GM15510 (cell line): ENCODE measurements around the gene CAB39L.

Experiments
- POLR2A ChIP-seq: IDR thresholded peaks from 3 replicates; pipeline ENCODE4 v1.6.1; 2011; ENCODE audit warnings: borderline replicate concordance; ENCODE audit not compliant: insufficient read length; ENCODE audit errors: extremely low read depth

Gene CAB39L

DNA sequence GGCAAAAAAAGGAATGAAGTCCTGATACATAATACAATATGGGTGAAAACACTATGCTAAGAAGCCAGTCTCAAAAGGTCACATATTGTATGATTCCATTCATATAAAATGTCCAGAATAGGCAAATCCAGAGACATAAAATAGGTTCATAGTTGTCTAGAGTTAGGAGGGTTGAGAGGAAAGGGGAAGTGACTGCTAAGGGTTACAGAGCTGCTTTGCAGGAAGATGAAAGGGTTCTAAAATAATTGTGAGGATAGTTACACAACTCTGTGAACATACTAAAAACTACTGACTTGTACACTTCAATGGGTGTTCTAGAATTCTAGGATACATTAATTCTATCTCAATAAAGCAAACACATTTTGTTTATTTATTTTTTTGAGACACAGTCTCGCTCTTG, 25.7 kb downstream of the CAB39L start:
- no peak for TF ChIP-seq POLR2A

DNA sequence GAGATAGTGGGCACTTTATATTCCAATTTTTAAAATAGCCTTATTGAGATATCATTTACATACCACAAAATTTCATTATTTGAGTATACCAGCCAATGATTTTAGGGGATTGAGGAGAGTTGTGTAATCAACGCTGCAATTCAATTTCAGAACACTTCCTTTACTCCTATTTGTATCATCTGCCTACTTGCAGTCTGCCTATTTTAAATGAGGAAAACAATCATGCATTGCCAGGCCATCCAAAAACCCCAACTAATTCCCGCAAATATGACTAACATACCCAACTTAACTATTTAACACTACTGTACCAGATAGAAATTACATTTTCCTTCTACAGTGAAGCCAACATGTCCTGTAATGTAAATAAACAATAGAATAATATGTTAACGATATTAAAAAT, 26.7 kb downstream of the CAB39L start:
- TF ChIP-seq POLR2A, result no peak

DNA sequence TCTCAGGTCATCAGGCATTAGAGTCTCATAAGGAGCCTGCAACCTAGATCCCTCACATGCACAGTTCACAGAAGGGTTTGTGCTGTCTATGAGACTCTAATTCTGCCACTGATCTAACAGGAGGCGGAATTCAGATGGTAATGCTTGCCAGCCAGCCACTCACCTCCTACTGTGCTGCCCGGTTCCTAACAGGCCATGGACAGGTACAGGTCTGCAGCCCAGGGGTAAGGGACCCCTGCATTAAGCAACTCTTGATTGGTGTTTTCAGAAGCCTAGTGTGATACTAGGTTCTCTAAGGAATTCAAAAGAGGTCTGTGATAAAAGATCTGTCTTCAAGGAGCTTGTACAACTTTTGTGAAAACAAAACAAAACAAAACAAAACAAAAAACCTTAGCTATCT, 31.1 kb downstream of the CAB39L start:
- no peak for TF ChIP-seq POLR2A

DNA sequence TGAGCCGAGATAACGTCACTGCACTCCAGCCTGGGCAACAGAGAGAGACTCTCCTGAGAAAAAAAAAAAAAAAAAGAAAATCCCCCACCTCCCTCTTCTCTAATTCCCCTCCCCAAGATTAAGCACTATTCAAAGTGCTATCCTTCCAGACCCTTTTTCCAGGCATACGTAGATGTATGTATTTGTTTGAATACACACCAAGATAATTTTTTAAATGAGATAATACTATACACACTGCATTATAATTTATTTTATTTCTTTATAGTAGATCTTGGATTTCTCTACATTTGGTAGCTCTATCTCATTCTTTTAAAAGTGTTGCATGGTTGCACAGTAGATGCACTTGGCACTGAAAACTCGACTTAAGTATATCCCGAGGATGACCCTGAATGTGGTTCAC, 32.5 kb downstream of the CAB39L start:
- TF ChIP-seq POLR2A, result no peak

DNA sequence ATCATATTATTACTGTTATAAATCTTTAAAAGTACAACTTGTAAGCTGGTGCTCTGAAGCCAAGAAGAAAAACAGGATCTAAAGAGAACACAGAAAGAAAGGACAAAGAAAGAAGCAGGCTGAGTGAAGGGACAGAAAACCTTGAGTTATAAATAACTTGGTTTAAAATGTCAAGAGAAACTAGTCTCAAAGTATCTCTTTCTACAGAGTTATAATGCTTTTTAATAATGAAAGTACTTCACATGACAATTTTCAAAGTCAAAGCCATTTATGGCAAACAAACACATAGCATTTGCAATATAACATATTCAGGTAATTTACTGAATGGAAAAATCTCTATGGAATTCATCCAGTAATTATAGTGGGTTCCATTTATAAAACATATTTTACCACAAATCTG, 33.4 kb downstream of the CAB39L start:
- TF ChIP-seq POLR2A, result no peak

DNA sequence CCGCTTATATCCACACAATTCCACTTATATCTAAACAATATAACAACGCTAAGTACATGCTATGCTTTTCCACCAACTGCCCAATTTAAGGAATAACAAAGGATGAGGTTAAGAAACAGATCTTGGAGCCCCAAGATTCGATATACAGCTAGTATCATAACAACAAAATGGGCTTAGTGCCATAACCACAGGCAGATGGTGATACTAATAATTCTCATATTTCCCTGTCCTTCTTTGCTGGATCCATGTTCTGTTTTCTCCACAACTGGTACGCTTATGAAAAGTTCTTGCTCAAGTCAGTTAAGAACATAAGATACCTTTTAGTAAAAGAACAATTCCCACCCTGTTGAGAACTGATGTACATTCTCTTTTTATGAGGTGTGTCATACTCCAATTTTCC, 33.9 kb downstream of the CAB39L start:
- TF ChIP-seq POLR2A, result no peak

DNA sequence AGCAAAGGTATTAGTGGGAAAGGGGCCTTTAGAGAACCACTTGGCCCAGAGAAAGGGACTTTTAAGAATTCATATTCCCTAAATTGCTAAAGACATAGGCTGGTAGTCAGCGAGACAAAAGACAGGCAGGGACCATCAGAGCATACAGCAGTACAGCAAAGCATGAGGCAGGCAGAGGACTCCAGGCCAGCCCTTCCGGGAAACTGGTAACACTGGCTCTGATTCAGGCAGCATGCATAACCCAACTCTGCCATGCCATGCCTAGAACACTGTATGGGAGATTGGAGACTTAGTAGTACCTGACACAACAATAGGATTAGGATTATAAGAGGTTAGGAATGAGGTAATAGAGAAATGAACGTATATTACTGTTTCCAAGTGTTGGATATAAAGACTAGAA, 34.9 kb downstream of the CAB39L start:
- no peak for TF ChIP-seq POLR2A

DNA sequence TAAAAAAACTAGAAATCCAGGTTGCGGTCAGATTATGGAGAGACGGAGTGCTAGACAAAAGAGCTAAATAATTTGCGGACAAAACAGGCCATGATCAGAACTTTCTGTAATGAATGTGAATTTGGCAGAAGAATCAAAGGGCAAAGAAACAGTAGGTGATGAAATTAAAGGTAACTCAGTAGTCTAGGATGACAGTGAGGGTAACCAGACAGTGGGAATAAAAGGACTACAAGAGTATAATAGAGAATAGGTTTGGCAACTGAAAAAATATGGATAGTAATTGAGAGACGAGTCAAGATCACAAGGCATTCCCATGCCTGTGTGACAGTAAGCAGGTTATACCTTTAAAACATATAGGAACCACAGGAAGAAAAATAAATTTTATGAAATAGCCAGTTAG, 35.9 kb downstream of the CAB39L start:
- no peak for TF ChIP-seq POLR2A

DNA sequence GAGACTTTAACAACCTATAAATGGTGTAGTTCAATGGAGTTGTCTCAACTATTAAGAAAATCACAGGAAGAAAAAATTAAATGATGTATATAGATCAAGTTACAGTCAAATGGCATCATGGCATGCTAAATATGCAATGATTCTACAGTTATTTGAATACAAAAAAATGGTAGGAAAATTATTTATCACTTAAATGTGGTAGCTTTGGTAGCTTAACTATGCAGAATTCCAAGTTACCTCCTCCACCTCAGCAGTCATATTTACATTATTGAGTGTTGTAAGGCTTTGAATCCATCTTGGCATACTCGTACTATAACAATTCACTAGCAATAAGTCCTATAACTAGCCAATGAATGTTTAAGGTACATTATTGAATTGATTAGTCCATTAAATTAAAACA, 36.8 kb downstream of the CAB39L start:
- TF ChIP-seq POLR2A, result no peak

DNA sequence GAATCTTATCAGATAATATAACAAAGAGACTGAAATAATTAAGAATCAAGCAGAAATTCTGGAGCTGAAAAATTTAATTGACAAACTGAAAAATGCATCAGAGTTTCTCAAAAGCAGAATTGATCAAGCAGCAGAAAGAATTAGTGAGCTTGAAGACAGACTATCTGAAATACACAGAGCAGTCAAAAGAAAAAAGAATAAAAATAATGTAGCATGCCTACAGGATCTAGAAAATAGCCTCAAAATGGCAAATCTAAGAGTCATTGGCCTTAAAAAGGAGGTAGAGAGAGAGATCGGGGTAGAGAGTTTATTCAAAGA, 39.2 kb downstream of the CAB39L start:
- TF ChIP-seq POLR2A, result no peak

DNA sequence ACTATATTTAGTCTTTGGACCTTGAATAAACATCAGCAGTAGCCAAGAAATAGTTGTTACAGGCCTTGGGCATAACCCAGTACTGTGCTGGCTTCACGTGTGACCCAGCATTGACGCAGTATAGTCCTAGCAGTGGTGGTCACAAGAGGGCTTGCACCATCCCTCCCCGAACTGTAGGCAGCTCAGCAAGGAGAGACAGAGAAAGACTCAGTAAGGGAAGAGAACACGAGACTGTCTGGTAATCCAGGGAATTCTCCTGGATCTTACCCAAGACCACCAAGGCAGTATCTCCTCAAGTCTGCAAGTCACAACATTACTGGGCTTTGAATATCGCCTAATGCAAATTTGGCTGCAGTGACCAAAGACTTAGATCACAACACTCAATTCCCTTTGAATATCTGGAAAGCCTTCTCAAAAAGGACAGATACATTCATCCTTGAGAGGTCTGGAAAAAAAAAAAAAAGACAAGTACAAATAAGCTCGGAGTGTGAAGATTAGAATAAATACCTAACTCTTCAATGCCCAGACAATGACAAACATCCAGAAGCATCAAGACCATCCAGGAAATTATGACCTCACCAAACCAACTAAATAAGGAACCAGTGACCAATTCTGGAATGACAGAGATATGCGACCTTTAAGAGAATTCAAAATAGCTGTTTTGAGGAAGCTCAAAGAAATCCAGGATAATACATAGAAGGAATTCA, 39.7 kb downstream of the CAB39L start:
- no peak for TF ChIP-seq POLR2A

DNA sequence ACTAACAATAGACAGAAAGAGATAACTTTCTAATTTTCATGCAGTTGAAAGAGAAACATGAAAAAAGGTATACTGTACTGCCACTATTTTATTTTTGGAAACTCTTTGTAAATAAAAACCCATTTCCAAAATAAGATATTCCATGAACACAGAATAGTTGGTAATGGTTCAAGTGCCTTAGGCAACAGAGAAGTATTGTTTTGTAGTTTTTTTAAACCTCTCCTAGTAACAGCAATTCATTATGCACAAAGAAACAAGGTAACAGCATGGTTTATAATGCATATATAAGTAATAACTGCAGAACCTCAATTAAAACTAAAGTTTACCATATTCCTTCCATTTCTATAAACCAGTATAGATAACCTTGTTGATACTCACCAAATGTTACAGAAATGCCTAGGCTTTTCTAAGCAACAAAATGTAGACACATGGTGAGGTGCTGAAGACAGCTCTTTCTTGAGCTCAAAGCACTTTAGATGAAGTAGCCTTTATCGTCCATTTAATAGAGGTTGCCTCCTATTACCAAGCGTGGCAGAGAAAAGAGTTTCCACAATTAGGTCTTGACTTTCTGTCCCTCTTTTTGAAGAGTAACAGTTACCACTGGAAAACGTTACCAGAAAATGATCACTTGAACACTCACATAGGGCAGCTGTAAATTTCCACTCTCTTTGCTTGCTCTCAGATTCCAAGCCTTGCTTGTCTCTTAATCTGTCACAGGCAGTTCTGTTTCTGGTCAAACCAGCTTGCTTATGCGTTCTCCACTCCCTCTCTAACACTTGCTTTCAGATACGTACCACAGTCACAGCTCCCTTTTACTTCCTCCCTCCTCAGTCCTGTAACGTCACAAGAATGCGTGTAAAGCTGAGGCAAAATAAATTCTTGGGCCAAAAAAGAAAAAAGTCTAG, 42.9 kb downstream of the CAB39L start:
- TF ChIP-seq POLR2A, result no peak

DNA sequence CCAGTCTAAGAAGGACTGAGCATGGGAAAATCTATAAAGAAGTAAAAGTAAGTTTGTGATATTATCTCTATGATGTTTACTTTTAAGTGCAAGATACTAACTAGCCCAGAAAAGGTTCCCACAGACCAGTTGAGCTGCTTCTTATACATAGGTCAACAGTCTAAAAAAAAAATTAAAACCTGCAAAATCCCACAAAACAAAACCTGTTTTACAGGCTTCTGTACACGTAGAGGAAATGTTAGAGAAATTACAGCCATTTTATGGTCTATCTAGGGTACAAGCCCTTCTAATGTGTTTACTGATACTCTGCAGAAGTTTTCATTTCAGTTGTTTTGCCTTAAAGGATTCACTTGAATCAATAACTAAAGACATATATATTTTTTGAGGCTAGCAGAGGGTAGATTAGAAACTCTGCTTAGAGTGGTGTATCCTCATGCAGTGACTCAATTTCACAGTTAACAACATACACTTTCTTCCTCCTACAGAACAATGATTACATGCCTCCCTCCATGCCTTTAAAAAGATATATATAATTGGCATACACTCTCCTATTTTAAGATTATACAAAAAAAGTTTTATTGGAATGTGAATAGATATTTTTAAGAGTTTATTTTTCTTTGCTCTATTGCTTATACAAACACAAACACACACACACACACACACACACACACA, 43.9 kb downstream of the CAB39L start:
- TF ChIP-seq POLR2A, result no peak

DNA sequence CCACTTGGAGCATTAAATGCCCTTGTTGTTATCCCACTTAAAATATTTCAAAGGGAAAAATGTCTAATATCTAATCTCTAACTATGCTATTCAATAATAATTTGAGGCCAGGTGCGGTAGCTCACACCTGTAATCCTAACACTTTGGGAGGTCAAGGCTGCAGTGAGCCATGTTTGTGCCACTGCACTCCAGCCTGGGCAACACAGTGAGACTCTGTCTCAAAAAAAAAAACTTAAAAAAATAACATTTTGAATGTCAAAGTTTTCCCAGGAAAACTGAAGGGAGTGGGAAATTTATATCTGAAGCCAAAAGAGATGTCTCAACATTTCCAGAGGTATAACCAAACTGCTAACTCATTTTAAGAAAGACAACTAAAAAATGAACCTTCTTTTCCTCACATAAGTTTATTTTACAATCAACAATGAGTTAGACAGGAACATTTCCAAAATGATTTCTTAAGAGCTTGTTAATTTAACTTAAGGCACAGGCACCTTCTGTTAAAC, 47.9 kb downstream of the CAB39L start:
- TF ChIP-seq POLR2A, result no peak

DNA sequence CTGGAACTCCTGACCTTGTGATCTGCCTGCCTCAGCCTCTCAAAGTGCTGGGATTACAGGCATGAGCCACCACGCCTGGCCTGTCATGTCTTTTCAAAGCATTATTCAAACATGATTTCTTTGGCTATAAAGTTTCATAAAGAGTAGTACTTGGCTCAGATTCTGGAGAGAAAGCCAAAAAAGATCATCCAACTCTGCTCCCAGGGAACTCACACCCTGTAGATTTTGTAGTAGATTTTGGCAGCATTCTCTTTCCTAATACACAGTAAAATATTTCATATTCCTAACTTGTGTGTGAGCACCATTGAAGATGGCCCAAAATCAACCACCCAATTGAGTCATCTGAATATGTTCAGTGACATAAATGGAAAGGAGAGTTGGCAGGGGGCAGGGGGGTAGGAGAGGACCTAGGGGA, 48.4 kb downstream of the CAB39L start:
- TF ChIP-seq POLR2A, result no peak
